Hematopoietic multipotent progenitor cell treated with erythropoietin and hydrocortisone succinate and interleukin-3 and kit ligand, for 4 days (in vitro differentiated cells): Measurements from ENCODE around the gene BTNL8.
"Not testable (repeated sequence)": the region's sequence is repeated elsewhere in the genome, so short reads cannot be mapped to it uniquely, and the experiment has no call there.

Source experiments
- DNase-seq: peaks from one replicate; pipeline ENCODE4 v3.0.0-alpha.2; 2015

Gene BTNL8

DNA sequence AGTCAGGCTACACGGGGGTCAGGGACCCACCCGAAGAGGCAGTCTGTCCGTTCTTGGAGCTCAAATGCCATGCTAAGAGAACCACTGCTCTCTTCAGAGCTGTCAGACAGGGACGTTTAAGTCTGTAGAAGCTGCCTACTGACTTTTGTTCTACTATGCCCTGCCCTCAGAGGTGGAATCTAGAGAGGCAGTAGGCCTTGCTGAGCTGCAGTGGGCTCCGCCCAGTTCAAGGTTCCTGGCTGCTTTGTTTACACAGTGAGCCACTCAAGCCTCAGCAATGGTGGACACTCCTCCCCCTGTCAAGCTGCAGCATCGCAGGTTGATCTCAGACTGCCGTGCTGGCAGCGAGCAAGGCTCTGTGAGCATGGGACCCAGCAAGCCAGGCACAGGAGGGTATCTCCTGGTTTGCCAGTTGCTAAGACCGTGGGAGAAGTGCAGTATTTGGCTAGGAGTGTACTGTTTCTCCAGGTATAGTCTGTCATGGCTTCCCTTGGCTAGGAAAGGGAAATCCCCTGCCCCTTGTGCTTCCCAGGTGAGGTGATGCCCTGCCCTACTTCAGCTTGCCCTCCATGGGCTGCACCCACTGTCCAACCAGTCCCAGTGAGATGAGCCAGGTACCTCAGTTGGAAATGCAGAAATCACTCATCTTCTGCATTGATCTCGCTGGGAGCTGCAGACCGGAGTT is 13.0 kb upstream of the BTNL8 start:
- DNase-seq: not testable (repeated sequence)

DNA sequence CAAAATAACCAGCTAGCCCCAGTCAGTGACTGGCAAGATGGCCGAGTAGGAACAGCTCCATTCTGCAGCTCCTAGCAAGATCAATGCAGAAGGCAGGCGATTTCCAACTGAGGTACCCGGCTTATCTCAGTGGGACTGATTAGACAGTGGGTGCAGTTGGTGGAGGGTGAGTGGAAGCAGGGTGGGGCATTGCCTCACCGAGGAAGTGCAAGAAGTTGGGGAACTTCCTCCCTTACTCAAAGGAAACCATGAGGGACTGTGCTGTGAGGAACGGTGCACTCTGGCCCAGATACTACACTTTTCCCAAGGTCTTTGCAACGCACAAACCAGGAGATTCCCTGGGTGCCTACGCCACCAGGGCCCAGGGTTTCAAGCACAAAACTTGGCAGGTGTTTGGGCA is 9.6 kb upstream of the BTNL8 start:
- DNase-seq: no peak

DNA sequence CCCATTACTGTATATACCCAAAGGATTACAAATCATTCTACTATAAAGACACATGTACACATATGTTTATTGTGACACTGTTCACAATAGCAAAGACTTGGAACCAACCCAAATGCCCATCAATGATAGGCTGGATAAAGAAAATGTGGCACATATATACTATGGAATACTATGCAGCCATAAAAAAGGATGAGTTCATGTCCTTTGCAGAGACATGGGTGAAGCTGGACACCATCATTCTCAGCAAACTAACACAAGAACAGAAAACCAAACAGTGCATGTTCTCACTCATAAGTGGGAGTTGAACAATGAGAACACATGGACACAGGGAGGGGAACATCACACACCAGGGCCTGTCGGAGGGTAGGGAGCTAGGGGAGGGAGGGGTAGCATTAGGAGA is 3.6 kb upstream of the BTNL8 start:
- DNase-seq: not testable (repeated sequence)

DNA sequence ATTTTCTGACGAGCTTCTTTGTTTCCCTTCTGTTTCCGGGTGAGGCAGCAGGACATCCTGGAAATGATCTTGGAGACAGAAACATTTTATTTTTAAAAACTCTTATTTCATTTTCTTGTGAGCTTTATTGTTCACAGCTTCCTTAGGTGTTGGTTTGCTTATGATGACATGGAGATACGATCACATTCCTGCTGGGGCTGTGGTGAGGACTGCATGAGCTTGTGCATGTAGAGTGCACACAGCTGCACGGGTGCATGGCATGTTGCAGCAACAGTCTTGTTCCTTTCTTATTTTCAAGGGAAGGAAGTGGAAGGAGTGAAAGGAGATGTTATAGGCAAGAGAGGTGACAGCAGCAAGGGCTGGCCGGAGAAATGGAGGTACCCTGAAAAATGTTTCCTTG is 1.2 kb downstream of the BTNL8 start:
- no peak for DNase-seq

DNA sequence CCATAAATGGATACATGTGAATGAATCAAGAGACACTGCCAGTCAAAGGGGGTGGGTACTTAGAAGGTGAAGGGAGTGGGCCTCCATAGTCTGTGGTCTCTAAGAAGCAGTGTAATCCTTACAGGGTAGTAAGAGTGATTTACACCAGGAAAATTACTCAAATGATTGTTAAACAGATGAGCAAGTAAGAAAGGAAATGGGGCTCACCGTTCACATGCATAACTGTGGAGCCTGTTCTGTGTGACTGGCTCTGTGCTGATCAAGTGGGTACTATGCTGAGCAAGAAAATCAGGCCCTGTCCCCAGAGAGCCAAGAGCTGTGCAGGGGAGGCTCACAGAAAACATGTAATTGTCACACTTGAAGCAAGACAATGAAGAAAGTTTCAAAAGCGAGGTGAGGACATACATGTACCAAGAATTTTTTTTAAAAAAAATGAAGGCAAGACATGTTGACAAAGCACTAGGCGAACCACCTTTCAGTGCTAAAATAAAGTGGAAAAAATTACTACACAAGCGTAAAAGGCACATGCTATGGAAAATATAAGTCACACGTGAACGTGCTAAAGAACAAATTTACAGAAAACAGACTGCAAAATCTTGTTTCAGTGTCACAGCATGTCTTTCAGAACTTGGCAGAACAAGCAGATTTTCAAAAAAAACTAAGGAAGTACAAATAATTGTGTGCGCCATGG is 2.5 kb downstream of the BTNL8 start:
- DNase-seq: no peak

DNA sequence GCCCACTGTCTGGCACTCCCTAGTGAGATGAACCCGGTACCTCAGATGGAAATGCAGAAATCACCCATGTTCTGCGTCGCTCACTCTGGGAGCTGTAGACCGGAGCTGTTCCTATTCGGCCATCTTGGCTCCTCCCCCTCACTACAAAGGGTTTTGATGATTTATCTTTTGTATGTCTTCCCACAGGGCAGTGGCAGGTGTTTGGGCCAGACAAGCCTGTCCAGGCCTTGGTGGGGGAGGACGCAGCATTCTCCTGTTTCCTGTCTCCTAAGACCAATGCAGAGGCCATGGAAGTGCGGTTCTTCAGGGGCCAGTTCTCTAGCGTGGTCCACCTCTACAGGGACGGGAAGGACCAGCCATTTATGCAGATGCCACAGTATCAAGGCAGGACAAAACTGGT is 9.4 kb downstream of the BTNL8 start:
- DNase-seq: no peak

DNA sequence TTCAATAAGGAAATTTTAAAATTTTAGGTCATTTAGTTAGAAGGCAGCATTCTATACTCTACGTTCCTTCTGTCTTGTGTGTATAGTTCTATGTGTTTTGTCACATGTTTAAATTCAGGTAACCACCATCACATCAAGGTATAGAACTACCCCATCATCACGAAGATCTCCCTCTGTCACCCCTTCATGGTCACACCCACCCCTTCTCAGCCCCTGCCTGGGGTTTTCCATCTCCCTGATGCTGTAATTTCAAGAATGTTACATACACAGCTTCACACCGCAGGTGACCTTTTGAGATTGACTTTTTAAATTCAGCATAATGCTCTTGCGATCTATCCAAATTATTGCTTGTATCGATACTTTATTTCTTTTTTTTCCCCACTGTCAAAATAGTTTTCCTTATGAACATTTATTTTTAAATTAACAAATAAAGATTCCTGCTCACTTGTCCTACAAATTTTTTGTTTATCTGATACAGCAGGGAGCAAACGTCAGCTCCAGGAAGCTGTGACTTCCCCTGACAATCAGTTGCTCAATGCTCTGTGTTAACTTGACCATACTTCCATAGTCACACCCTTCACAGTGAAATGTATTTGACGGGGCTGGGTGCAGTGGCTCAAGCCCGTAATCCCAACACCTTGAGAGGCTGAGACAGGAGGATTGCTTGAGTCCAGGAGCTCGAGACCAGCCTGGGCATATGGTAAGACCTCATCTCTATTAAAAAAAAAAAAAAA is 10.2 kb downstream of the BTNL8 start:
- DNase-seq: peak; percentile 8

DNA sequence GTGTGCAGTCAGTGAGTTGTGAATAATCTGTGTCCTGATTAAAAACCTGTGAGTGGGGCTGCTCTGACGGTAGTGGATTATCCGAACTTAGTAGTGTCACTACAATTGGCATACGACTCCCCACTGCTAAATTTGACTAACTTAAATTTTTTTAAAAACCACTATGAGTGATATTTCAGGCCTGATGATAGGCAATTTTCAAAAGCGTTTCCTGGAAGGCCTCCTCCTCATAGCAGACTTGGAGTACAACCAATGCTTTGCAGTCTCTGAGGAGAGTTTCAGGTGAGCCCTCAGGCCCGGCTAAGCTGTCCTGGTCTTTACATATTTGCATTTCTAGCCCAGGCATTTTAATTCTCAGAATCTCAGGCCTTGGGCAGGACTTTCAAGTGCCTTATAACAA is 10.8 kb downstream of the BTNL8 start:
- DNase-seq: no peak

DNA sequence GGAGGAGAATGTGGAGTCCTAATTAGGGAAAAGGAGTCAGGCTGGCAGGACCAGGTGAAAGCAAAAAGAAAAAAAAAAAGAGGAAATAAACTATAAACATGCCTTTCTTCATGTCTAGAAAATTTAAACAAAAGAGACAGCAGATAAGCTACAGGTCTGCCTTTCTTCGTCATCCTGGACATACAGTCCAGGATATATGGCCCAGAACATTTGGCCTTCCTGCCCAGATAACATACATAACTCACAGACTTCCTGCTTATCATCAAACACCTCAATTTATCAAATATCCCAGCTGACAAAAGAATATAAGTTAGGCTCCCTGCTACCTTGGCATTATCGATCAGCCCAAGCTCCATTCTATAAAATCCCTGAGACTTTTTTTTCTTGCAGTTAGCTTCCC is 11.2 kb downstream of the BTNL8 start:
- DNase-seq: no peak

DNA sequence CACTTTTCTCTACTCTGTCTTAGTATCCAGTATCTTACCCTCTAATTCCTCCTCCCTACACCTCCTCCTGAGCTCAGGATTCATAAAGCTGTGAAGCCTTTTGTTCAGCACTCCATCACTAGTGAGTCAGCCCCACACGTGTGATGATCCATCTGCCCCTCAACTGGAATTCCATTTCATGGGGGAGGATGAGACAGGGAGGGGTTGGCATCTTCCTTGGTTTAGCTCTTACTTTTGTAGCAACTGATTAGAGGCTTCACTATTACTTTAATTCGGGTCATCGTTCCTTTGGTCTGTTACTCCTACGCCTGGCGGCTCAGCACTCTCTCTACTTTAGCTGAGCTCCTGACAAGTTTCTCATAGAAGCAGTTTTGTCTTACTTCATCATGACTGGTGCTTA is 11.8 kb downstream of the BTNL8 start:
- no peak for DNase-seq

DNA sequence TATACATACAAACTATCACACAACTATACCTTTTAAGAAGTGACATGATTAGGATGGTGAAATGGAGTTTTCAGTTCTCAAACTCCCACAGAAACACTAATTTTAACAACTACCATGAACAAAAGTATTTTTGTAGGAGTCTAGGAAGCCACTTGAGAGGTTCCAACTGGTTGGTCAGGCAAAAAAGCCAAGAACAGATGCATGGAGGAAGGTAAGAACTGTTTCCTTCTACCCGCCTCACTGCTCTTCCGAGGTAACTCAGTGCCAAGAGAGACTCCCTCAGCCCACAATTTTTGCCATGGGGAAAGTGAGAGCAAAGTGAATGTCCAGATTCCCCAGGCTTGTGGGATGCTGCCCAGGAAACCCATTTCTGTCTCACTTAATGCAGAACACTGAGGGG is 15.7 kb downstream of the BTNL8 start:
- no peak for DNase-seq

DNA sequence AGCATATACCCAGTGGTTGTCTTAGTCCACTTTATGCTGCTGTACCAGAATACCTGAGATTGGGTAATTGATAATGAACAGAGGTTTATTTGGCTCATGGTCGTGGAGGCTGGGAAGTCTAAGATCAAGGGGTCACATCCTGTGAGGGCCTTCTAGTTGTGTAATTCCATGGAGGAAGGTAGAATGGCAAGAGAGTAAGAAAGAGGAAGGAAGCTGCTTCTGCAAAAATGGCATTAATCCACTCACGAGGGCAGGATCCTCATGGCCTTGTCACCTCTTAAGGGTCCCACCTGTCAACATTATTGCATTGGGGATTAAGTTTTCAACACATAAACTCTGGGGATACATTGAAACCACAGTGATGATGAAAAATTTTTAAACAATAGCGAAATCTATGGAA is 17.0 kb downstream of the BTNL8 start:
- DNase-seq: peak; percentile 5

DNA sequence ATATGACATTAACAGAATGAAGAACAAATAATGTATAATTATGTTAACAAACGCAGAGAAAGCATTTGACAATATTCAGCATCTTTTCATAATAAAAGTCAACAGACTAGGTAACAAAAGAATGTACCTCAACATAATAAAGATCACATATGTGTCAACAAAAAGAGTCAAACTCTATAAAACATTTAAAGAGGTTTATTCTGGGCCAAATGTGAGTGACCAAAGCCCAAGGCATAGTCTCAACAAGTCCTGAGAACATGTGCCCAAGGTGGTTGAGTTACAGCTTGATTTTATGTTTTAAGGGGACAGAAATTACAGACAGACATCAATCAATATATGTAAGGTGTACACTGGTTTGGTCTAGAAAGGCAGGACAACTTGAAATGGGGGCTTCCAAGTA is 19.4 kb downstream of the BTNL8 start:
- DNase-seq: no peak

DNA sequence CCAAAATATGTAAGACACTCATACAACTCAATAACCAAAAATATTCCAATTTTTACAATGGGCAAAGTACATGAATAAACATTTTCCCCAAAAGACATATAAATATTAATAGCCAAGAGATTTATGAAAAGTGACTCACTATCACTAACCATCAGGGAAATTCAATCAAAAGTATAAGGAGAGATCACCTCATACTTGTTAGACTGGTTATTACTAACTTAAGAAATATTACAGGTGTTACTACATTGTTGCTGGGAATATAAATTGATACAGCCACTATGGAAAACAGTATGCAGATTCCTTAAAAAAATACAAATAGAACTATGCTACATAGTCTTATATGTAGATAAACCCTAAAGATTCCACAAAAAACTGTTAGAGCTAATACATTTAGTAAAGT is 21.8 kb downstream of the BTNL8 start:
- DNase-seq: no peak

DNA sequence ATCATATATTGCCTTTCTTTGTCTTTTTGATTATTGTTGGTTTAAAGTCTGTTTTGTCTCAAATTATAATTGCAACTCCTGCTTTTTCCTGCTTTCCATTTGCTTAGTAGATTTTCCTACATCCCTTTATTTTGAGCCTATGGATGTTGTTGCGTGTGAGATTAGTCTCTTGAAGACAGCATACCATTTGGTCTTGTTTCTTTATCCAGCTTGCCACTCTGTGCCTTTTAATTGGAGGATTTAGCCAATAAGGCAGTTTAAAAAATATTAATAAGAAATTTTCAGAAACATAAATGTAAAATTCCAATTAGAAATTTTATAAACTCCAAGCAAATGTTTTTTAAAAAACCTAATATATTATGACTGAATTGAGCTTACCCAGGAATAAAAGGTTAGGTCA is 24.0 kb downstream of the BTNL8 start:
- no peak for DNase-seq

DNA sequence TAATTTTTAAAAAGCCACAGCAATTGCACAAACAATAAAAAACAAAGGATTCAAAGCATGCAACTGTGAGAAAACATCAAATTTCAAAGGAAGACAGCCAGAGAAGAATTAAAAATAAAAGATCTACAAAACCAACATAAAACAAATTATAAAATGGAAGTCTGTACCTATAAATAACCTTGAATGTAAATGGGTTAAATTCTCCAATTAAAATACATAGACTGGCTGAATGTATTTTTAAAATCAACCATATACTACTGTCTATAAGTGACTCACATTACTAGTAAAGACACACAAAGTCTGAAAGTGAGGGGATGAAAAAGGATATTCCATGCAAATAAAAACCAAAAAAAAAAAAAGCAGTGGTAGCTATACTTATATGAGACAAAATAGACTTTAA is 33.7 kb downstream of the BTNL8 start:
- no peak for DNase-seq

DNA sequence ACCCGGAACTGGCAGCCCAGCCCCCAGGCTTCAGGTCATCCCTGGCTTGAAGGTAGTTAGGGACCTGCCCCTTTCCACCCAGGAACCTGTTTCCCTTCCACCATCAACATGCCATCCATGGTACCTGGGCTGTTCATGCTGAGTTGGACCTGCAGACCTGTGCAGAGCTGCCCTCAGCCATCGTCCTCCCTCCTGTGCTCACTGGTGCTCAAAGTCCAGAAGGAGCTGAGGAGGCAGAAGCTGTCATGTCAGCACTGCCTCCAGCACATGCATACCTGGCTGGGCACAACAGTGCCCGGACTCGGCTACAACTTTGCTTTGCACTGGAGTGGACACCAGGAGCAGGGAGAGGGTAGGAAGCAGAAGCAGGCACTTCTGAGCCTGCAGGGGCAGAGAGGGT is 36.2 kb downstream of the BTNL8 start:
- DNase-seq: no peak

DNA sequence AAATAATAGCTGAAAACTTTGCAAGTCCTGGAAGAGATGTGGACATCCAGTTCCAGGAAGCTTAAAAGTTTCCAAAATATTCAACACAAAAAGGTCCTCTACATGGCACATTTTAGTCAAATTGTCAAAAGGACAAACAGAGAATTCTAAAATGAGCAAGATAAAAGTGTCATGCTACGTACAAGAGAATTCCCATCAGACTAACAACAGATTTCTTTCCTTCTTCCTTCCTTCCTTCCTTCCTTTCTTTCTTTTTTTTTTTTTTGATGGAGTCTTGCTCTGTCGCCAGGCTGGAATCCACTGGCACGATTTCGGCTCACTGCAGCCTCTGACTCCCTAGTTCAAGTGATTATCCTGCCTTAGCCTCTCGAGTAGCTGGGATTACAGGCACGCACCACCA is 39.3 kb downstream of the BTNL8 start:
- no peak for DNase-seq

DNA sequence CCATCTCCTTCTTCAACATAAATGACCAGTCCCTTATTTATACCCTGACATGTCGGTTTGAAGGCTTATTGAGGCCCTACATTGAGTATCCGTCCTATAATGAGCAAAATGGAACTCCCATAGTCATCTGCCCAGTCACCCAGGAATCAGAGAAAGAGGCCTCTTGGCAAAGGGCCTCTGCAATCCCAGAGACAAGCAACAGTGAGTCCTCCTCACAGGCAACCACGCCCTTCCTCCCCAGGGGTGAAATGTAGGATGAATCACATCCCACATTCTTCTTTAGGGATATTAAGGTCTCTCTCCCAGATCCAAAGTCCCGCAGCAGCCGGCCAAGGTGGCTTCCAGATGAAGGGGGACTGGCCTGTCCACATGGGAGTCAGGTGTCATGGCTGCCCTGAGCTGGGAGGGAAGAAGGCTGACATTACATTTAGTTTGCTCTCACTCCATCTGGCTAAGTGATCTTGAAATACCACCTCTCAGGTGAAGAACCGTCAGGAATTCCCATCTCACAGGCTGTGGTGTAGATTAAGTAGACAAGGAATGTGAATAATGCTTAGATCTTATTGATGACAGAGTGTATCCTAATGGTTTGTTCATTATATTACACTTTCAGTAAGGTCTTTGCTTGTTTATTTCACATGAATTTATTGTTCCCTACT is 51.5 kb downstream of the BTNL8 start:
- no peak for DNase-seq

DNA sequence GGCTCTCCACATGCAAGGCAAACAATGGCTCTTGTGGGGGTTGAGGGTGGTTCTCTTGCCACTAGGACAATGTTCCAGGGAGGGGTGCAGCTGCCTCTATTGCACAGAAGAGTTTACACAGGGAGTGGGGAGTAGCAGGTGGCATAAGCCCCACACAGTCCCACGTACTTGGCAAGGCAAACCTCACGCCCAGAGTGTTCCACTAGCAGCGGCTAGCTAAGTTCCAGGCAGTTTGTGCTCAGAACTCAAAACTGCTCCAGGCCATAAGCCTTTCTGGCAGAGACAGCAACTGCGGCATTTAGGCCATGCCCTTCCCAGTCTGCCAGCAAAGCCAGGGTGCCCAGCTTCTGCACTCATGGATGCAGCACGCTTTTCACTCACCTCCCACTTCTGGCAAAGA is 60.7 kb downstream of the BTNL8 start:
- DNase-seq: no peak

DNA sequence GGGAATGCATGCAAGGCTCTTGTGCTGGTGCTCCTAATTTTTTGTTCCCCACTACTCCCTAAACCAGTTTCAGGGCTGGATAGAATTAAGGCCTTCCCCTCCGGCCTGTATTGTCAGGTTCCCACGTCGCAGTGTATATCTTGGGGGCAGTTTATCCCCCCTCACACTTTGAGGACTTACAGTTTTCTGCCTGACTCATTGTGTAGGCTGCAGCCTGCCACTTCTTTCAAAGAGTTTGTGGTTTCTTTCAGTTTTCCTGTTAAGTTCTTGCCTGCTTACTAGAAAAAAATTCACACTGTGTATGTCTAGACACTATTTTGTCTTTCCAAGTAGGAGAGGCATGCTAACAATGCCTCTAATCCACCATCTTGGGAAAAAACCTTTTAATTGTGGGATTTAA is 61.2 kb downstream of the BTNL8 start:
- no peak for DNase-seq

DNA sequence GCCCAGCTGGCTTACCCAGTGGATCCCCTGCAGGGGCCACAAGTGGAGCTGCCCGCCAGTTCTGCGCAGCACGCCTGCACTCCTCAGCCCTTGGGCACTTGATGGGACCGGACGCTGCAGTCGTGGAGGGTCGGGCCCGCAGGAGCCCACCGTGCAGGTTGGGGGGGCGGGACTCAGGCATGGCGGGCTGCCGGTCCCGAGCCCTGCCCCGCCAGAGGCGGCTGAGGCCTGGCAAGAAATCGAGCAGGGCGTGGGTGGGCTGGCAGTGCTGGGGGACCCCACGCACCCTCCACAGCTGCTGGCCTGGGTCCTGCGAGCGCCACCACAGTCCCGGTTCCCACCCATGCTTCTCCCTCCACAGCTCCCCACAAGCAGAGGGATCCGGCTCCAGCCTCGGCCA is 70.4 kb downstream of the BTNL8 start:
- no peak for DNase-seq

DNA sequence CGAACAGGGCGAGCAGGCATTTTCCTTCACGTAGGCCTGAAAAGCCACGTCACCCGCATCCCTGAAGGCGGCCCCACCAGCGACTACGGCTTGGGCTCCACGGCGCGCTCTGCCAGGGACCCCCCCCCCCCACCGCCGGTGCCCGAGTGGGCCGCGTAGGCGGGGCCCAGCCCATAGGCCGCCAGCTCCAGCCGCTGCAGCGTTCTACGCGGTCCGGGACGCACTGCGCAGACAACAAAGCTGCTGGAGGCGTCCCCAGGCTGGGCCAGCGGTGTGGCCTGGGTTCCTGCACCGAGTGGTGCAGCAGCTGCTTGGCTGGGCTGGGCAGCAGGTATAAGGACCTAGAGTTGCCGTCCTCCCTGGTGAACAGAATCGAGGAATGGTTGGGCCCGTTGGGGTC is 71.4 kb downstream of the BTNL8 start:
- DNase-seq: no peak

DNA sequence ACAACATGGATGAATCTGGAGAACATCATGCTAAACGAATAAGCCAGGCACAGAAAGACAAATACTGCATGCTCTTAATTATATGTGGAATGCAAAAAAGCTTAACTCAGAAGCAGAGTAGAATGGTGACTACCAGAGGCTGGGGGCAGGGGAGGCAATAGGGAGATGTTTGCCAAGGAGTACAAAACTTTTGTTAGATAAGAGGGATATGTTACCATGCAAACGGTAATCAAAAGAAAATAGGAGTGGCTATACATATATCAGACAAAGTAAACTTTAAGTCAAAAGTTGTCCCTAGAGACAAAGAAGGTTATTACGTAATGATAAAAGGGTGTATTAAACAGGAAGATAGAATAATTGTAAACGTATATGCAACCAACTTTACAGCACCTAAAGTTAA is 71.9 kb downstream of the BTNL8 start:
- DNase-seq: no peak
